IPS-NIHi11 (cell line): ENCODE results near the gene ELAC1.

Experiments used
- DNase-seq: peaks from one replicate; pipeline ENCODE4 v3.0.0; 2012; ENCODE audit warnings: mixed read lengths, low spot score

Gene ELAC1

GRCh38 chr18:51017140-51017879 is 49.5 kb downstream of the ELAC1 start:
- peak; percentile 63 for DNase-seq

GRCh38 chr18:51020536-51020935 is 52.7 kb downstream of the ELAC1 start:
- DNase-seq: no peak

- DNase-seq: no peak
Measured at GRCh38 chr18:51021226-51021965, 53.6 kb downstream of the ELAC1 start.

GRCh38 chr18:51025512-51025911 is 57.7 kb downstream of the ELAC1 start:
- no peak for DNase-seq

- no peak for DNase-seq
Measured at GRCh38 chr18:51028201-51028805, 60.5 kb downstream of the ELAC1 start.

GRCh38 chr18:51029378-51029693 is 61.5 kb downstream of the ELAC1 start:
- no peak for DNase-seq

GRCh38 chr18:51029694-51030536 is 62.1 kb downstream of the ELAC1 start, which contains the start of gene SMAD4:
SMAD4 (plus strand) TSS chr18:51030213; CDS start chr18:51047047, 16,834 bp downstream.
- DNase-seq: peak; percentile 97

- peak; percentile 79 for DNase-seq
Measured at GRCh38 chr18:51030537-51031258, 62.9 kb downstream of the ELAC1 start.

- no peak for DNase-seq
Measured at GRCh38 chr18:51032193-51032592, 64.4 kb downstream of the ELAC1 start.

- DNase-seq: no peak
Measured at GRCh38 chr18:51037230-51037629, 69.4 kb downstream of the ELAC1 start.
